H9 (cell line): Measurements from ENCODE around the gene UBE2E1. TPM values are rescaled to one million over a fixed set of nuclear protein-coding genes. Genes with fewer than 3 reads are reported as not detected.

Source experiments
- DNase-seq: peaks from one replicate; pipeline ENCODE4 v3.0.0-alpha.2; 2017
- H2AFZ ChIP-seq: one replicate; pipeline ENCODE4 v1.6.1; 2013; ENCODE audit warnings: mild to moderate bottlenecking, low read length, control low read depth, moderate library complexity
- H2AK5ac ChIP-seq: 2 replicates; pipeline ENCODE4 v1.6.1; 2013; ENCODE audit warnings: low read length, control low read depth, mixed read lengths; ENCODE audit not compliant: insufficient read length
- H2BK120ac ChIP-seq: one replicate; pipeline ENCODE4 v1.6.1; 2013; ENCODE audit warnings: low read depth, mild to moderate bottlenecking, low read length, control low read depth, inconsistent platforms; ENCODE audit not compliant: poor library complexity, severe bottlenecking
- H2BK12ac ChIP-seq: 2 replicates; pipeline ENCODE4 v1.6.1; 2013; ENCODE audit warnings: low read length, control low read depth, mixed read lengths, low read depth; ENCODE audit not compliant: insufficient read length
- H2BK15ac ChIP-seq: 2 replicates; pipeline ENCODE4 v1.6.1; 2013; ENCODE audit warnings: low read depth, low read length, control low read depth
- H2BK20ac ChIP-seq: one replicate; pipeline ENCODE4 v1.6.1; 2013; ENCODE audit warnings: low read depth, mild to moderate bottlenecking, low read length, control low read depth, inconsistent platforms; ENCODE audit not compliant: poor library complexity, severe bottlenecking
- H2BK5ac ChIP-seq: 2 replicates; pipeline ENCODE4 v1.6.1; 2013; ENCODE audit warnings: low read length, control low read depth, mixed read lengths; ENCODE audit not compliant: insufficient read length
- H3K14ac ChIP-seq: 2 replicates; pipeline ENCODE4 v1.6.1; 2013; ENCODE audit warnings: low read length, control low read depth; ENCODE audit not compliant: insufficient read depth
- H3K18ac ChIP-seq: 2 replicates; pipeline ENCODE4 v1.6.1; 2013; ENCODE audit warnings: low read depth, mild to moderate bottlenecking, mixed read lengths, low read length, control low read depth; ENCODE audit not compliant: insufficient read length
- H3K23ac ChIP-seq: 2 replicates; pipeline ENCODE4 v1.6.1; 2013; ENCODE audit warnings: low read length, control low read depth, mixed read lengths, low read depth; ENCODE audit not compliant: insufficient read length
- H3K23me2 ChIP-seq: 2 replicates; pipeline ENCODE4 v1.6.1; 2013; ENCODE audit warnings: low read depth, mild to moderate bottlenecking, mixed read lengths, low read length, control low read depth; ENCODE audit not compliant: insufficient read length, poor library complexity, severe bottlenecking
- H3K27ac ChIP-seq: 2 replicates; pipeline ENCODE4 v1.5.1; 2013; ENCODE audit warnings: low read length, control low read depth, mixed read lengths, low read depth; ENCODE audit not compliant: insufficient read length
- H3K27me3 ChIP-seq: 2 replicates; pipeline ENCODE4 v1.6.1; 2013; ENCODE audit warnings: low read length, control low read depth, inconsistent platforms; ENCODE audit not compliant: insufficient read depth
- H3K4ac ChIP-seq: 2 replicates; pipeline ENCODE4 v1.6.1; 2013; ENCODE audit warnings: low read depth, mild to moderate bottlenecking, control low read depth, inconsistent platforms, low read length, moderate library complexity
- H3K4me1 ChIP-seq: 2 replicates; pipeline ENCODE4 v1.6.1; 2013; ENCODE audit warnings: low read length, control low read depth, inconsistent platforms; ENCODE audit not compliant: insufficient read depth
- H3K4me2 ChIP-seq: 2 replicates; pipeline ENCODE4 v1.6.1; 2013; ENCODE audit warnings: low read length, control low read depth, mixed read lengths; ENCODE audit not compliant: insufficient read length, insufficient read depth
- H3K56ac ChIP-seq: 2 replicates; pipeline ENCODE4 v1.6.1; 2013; ENCODE audit warnings: low read depth, mild to moderate bottlenecking, mixed read lengths, low read length, control low read depth; ENCODE audit not compliant: insufficient read length
- H3K79me1 ChIP-seq: 2 replicates; pipeline ENCODE4 v1.6.1; 2013; ENCODE audit warnings: low read depth, mild to moderate bottlenecking, moderate library complexity, low read length, control low read depth, inconsistent platforms; ENCODE audit not compliant: insufficient read depth, poor library complexity, severe bottlenecking
- H3K79me2 ChIP-seq: 2 replicates; pipeline ENCODE4 v1.6.1; 2013; ENCODE audit warnings: low read length, control low read depth, inconsistent platforms; ENCODE audit not compliant: insufficient read depth
- H3K9ac ChIP-seq: 2 replicates; pipeline ENCODE4 v1.6.1; 2013; ENCODE audit warnings: low read length, control low read depth, mixed read lengths; ENCODE audit not compliant: insufficient read length; ENCODE audit errors: extremely low read depth
- H3K9me3 ChIP-seq: one replicate; pipeline ENCODE4 v1.6.1; 2013; ENCODE audit warnings: low read depth, low read length, inconsistent platforms; ENCODE audit not compliant: control insufficient read depth
- H3T11ph ChIP-seq: one replicate; pipeline ENCODE4 v1.6.1; 2013; ENCODE audit warnings: mild to moderate bottlenecking, low read length, control low read depth, inconsistent platforms
- H4K20me1 ChIP-seq: one replicate; pipeline ENCODE4 v1.6.1; 2013; ENCODE audit not compliant: control insufficient read depth, insufficient read length, insufficient read depth
- H4K5ac ChIP-seq: 2 replicates; pipeline ENCODE4 v1.6.1; 2013; ENCODE audit warnings: low read depth, mild to moderate bottlenecking, mixed read lengths, low read length, control low read depth; ENCODE audit not compliant: insufficient read length
- H4K8ac ChIP-seq: replicated peaks from 2 replicates; pipeline ENCODE4 v1.6.1; 2013; ENCODE audit warnings: low read length, control low read depth, mixed read lengths, low read depth; ENCODE audit not compliant: insufficient read length
- H4K91ac ChIP-seq: 2 replicates; pipeline ENCODE4 v1.6.1; 2013; ENCODE audit warnings: low read depth, mild to moderate bottlenecking, moderate library complexity, mixed read lengths, low read length, control low read depth; ENCODE audit not compliant: insufficient read length
- H3K27ac Mint-ChIP-seq, 3 experiments: 2 replicates in 2 of 3; 3 replicates in 1 of 3; pipeline ENCODE4 v1.8.0; 2020 to 2021; ENCODE audit warnings: mixed read lengths in 3 of 3, mild to moderate bottlenecking in 1 of 3, moderate library complexity in 1 of 3
- H3K27me3 Mint-ChIP-seq: 2 replicates; pipeline ENCODE4 v1.8.0; 2021; ENCODE audit warnings: low read depth, mild to moderate bottlenecking, moderate library complexity, mixed read lengths
- H3K36me3 Mint-ChIP-seq, 3 experiments: 2 replicates in 2 of 3; 3 replicates in 1 of 3; pipeline ENCODE4 v1.8.0; 2020 to 2021; ENCODE audit warnings: low read depth in 3 of 3, mixed read lengths in 3 of 3; ENCODE audit not compliant: insufficient read depth in 1 of 3
- H3K4me1 Mint-ChIP-seq, 2 experiments: 2 replicates each; pipeline ENCODE4 v1.8.0; 2020; ENCODE audit warnings: mixed read lengths in 2 of 2
- H3K4me3 Mint-ChIP-seq, 2 experiments: 2 replicates in 1 of 2; 3 replicates in 1 of 2; pipeline ENCODE4 v1.8.0; 2020 to 2021; ENCODE audit warnings: mild to moderate bottlenecking in 2 of 2, mixed read lengths in 2 of 2, moderate library complexity in 1 of 2
- H3K9me3 Mint-ChIP-seq, 2 experiments: 2 replicates in 1 of 2; 3 replicates in 1 of 2; pipeline ENCODE4 v1.8.0; 2020; ENCODE audit warnings: mild to moderate bottlenecking in 2 of 2, mixed read lengths in 2 of 2, moderate library complexity in 1 of 2
- CTCF ChIP-seq: fragments of 200-600 bp; sonication (generic); conservative IDR thresholded peaks from 3 replicates; pipeline ENCODE4 v1.8.0; 2021; ENCODE audit warnings: antibody characterized with exemption, mild to moderate bottlenecking
- WGBS: extraction: QIAGEN DNeasy Blood & Tissue Kit; methylation state at CpG from one replicate; pipeline ENCODE4 v1.1.7; 2013; ENCODE audit warnings: missing lambda C conversion rate, low lambda C conversion rate, mixed read lengths; ENCODE audit not compliant: insufficient read length; ENCODE audit errors: extremely low coverage; 5-methylcytosine and 5-hydroxymethylcytosine counted together
- total RNA-seq: library from RNA; stranded (reverse); gene quantifications from 2 replicates; pipeline ENCODE4 v1.2.1, GENCODE V29; 2021

Gene UBE2E1
- total RNA-seq, 1 experiment from 2014 or later: 142 TPM

GRCh38 chr3:23791678-23792077 is 14.1 kb upstream of the UBE2E1 start:
- Histone ChIP-seq H2BK20ac (no peak overlapping the region), H4K20me1 (no peaks in the 10 kb centered on the region), H2BK15ac (no peak overlapping the region), H3K79me2 (no peaks in the 10 kb centered on the region), H3K79me1 (no peaks in the 10 kb centered on the region), H3K23ac (no peak overlapping the region), H3T11ph (no peak overlapping the region), H3K9ac (no peak overlapping the region), H3K4me2 (no peak overlapping the region), H3K27ac (no peak overlapping the region), H3K56ac (no peak overlapping the region), H3K18ac (no peak overlapping the region), H4K8ac (no peak overlapping the region), H4K5ac (no peak overlapping the region), H2AK5ac (no peak overlapping the region), H3K9me3 (no peaks in the 10 kb centered on the region), H3K14ac (no peak overlapping the region), H2BK5ac (no peak overlapping the region), H3K4me1 (no peaks in the 10 kb centered on the region; the same call in 1 of the 2 replicates), H2BK12ac (no peak overlapping the region), H2BK120ac (no peak overlapping the region), H3K27me3 (no peaks in the 10 kb centered on the region), H4K91ac (no peak overlapping the region), H3K23me2 (no peaks in the 10 kb centered on the region), H3K4ac (no peak overlapping the region), H2AFZ (no peak overlapping the region)
- no peak overlapping the region for H3K27ac Mint-ChIP-seq
- H3K4me3 Mint-ChIP-seq: no peak overlapping the region
- peaks cover 5 to 10% of the 10 kb centered on the region in 2 experiments; a peak in 3 of 4 replicates for H3K4me1 Mint-ChIP-seq
- no CpG with 5 or more reads among the region's 2 CpGs for WGBS
- DNase-seq: no peak
- H3K9me3 Mint-ChIP-seq: no peaks in the 10 kb centered on the region
- no peaks in the 10 kb centered on the region for H3K36me3 Mint-ChIP-seq
- H3K27me3 Mint-ChIP-seq: no peaks in the 10 kb centered on the region
- TF ChIP-seq CTCF: no peak
